ENCODE data around the gene CERS6. TPM values are rescaled to one million over a fixed set of nuclear protein-coding genes. Genes with fewer than 3 reads are reported as not detected.

The CERS6 gene
- total and polyA plus RNA-seq, 2 of the 8 experiments (the other 6 are each of a cell fraction or from before 2014, with no cell fraction given): 6.8 to 28.2 TPM

DNA sequence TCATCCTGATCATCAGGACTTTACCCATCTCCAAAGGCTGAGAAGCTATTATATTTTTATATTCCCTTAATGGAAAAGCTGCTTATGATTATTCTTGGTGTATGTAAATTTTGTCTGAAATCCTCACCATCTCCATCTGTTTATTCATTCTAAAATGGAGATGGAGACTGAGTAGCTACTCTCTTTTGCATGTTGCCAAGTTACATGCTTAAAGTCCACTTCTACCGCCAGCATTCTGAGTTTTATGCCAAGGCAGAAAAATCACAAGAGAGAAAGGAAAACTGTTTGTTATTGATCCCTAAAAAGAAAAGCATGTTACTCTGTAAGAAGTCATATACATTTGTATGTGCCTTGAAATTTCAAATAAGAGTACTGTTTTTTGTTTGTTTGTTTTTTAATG lies 252.0 kb downstream of the CERS6 start:
- no peak overlapping the region for H3K4ac ChIP-seq (replicated peaks; ENCODE audit: insufficient read length, low read depth, low read length)
- H3K56ac ChIP-seq (replicated peaks; ENCODE audit: insufficient read length, low read depth, low read length): no peak overlapping the region
- H3K23ac ChIP-seq (ENCODE audit: insufficient read length): no peak overlapping the region
- no peak overlapping the region for H2AFZ ChIP-seq (ENCODE audit: low read length)
- no peak overlapping the region for H2BK20ac ChIP-seq (ENCODE audit: low read length)
- ChIA-PET CTCF (ENCODE audit: partially characterized antibody) (interaction anchor here (0.7 to 1.2 kb wide), 7 partner anchors 9 to 363 kb away, joined by 3 to 4 read pairs (median 4); no protein-coding TSS in a partner anchor), POLR2A (ENCODE audit: partially characterized antibody) (no interaction called here)
- H4K8ac ChIP-seq (ENCODE audit: extremely low read depth, insufficient read depth, low read length): no peak overlapping the region
- H4K5ac ChIP-seq (ENCODE audit: insufficient read length, low read depth, low read length): no peak overlapping the region
- no peak for FAIRE-seq
- H3K79me1 ChIP-seq (ENCODE audit: low read depth, low read length): no peaks in the 10 kb centered on the region
- no peaks in the 10 kb centered on the region for H3K79me2 ChIP-seq (ENCODE audit: control insufficient read depth in 1 of 2, insufficient read depth in 2 of 2, low read length in 2 of 2)
- H2BK15ac ChIP-seq (ENCODE audit: low read length): no peak overlapping the region
- no peak for DNase-seq (ENCODE audit: low read depth in 1 of 2, low spot score in 2 of 2)
- 95% methylated on average over 1 of the region's 1 CpG; no CpG with 5 or more reads in 1 of the 2 experiments for WGBS, 2 experiments (ENCODE audit: extremely low coverage in 1 of 2, insufficient coverage in 1 of 2, insufficient read length in 1 of 2, insufficient replicate concordance in 2 of 2, low coverage in 1 of 2, low lambda C conversion rate in 2 of 2, missing lambda C conversion rate in 1 of 2)
- no peak overlapping the region for H2BK12ac ChIP-seq (ENCODE audit: low read depth, low read length)
- H4K20me1 ChIP-seq (replicated peaks in 1 of 2; ENCODE audit: control insufficient read depth in 1 of 2, insufficient read depth in 2 of 2, low read length in 2 of 2): no peaks in the 10 kb centered on the region
- H3K4me3 ChIP-seq (ENCODE audit: extremely low read depth in 1 of 4, insufficient read depth in 2 of 4, low read depth in 3 of 4, low read length in 4 of 4): no peak overlapping the region
- H3K9me3 ChIP-seq (ENCODE audit: insufficient read depth in 2 of 2, low read depth in 1 of 2, low read length in 1 of 2): no peaks in the 10 kb centered on the region
- no peak overlapping the region for H2BK5ac ChIP-seq (ENCODE audit: low read depth, low read length)
- no peaks in the 10 kb centered on the region for H3K36me3 ChIP-seq (ENCODE audit: control insufficient read depth in 2 of 4, insufficient read depth in 4 of 4, low read length in 3 of 4)
- H4K91ac ChIP-seq (replicated peaks; ENCODE audit: insufficient read length, low read length): no peak overlapping the region
- H3K14ac ChIP-seq (ENCODE audit: insufficient read length): no peak overlapping the region
- 0 out of 7 replicates have a peak, but pooled peaks cover 0 to 1% (median 0%) of the 10 kb centered on the region in 4 experiments for H3K4me1 ChIP-seq (replicated peaks in 1 of 4; ENCODE audit: control insufficient read depth in 3 of 4, insufficient read depth in 4 of 4, low read length in 3 of 4)
- H3K27ac ChIP-seq (ENCODE audit: low read depth, low read length): no peak overlapping the region
- no peaks in the 10 kb centered on the region for H3K27me3 ChIP-seq (replicated peaks in 1 of 4; ENCODE audit: control insufficient read depth in 3 of 4, extremely low read depth in 1 of 4, insufficient read depth in 3 of 4, low read length in 3 of 4)
- no peaks in the 10 kb centered on the region; the same call in 1 of the 2 replicates for H3K23me2 ChIP-seq (ENCODE audit: low read depth, low read length)
- H3K9ac ChIP-seq (replicated peaks in 1 of 4; ENCODE audit: extremely low read depth in 1 of 4, low read depth in 3 of 4, low read length in 3 of 4): no peak overlapping the region
- no peak overlapping the region for H3K4me2 ChIP-seq (ENCODE audit: insufficient read depth in 1 of 2, low read depth in 2 of 2, low read length in 2 of 2)
- no peak overlapping the region for H3K18ac ChIP-seq (ENCODE audit: extremely low read depth, low read length)
- no peak overlapping the region for H2BK120ac ChIP-seq (replicated peaks; ENCODE audit: low read depth, low read length)
- H2AK5ac ChIP-seq (ENCODE audit: low read depth, low read length): no peak overlapping the region
- TF ChIP-seq HDAC2 (IDR thresholded peaks at IDR 0.05; ENCODE audit: borderline replicate concordance in 1 of 2, low read depth in 2 of 2, low read length in 2 of 2): no peak
- no peak for TF ChIP-seq POLR2AphosphoS5 (IDR thresholded peaks at IDR 0.05; ENCODE audit: low read depth, low read length)
- no peak for TF ChIP-seq CEBPB (IDR thresholded peaks at IDR 0.05; ENCODE audit: low read depth, low read length)
- TF ChIP-seq CHD1 (IDR thresholded peaks at IDR 0.05; ENCODE audit: low read depth, low read length): no peak
- TF ChIP-seq, protein P1, sequence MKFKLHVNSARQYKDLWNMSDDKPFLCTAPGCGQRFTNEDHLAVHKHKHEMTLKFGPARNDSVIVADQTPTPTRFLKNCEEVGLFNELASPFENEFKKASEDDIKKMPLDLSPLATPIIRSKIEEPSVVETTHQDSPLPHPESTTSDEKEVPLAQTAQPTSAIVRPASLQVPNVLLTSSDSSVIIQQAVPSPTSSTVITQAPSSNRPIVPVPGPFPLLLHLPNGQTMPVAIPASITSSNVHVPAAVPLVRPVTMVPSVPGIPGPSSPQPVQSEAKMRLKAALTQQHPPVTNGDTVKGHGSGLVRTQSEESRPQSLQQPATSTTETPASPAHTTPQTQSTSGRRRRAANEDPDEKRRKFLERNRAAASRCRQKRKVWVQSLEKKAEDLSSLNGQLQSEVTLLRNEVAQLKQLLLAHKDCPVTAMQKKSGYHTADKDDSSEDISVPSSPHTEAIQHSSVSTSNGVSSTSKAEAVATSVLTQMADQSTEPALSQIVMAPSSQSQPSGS (IDR thresholded peaks at IDR 0.05; ENCODE audit: low read length): no peak
- TF ChIP-seq ASH2L (IDR thresholded peaks at IDR 0.05; ENCODE audit: low read length): no peak
- TF ChIP-seq TCF12 (IDR thresholded peaks at IDR 0.05; ENCODE audit: low read depth, low read length): no peak
- no peak for TF ChIP-seq JUN (IDR thresholded peaks at IDR 0.05; ENCODE audit: low read depth, low read length)
- TF ChIP-seq CBX8 (IDR thresholded peaks at IDR 0.05; ENCODE audit: borderline replicate concordance, low read depth, low read length): no peak
- no peak for TF ChIP-seq CREB1 (IDR thresholded peaks at IDR 0.05)
- no peak for TF ChIP-seq SAP30 (IDR thresholded peaks at IDR 0.05; ENCODE audit: insufficient read depth, insufficient replicate concordance, low read length)
- no peak for TF ChIP-seq NANOG (IDR thresholded peaks at IDR 0.05; ENCODE audit: insufficient read depth, low read depth, low read length, poor library complexity, severe bottlenecking)
- TF ChIP-seq RFX5 (IDR thresholded peaks at IDR 0.05; ENCODE audit: borderline replicate concordance, low read depth, low read length): no peak
